IPS-15b (cell line): ENCODE data around the gene VBP1.
"Not testable (repeated sequence)": the region's sequence is repeated elsewhere in the genome, so short reads cannot be mapped to it uniquely, and the experiment has no call there.

ENCODE experiments used
- H3K27me3 ChIP-seq: one replicate; pipeline ENCODE4 v1.6.1; 2013; ENCODE audit warnings: low read length; ENCODE audit not compliant: control insufficient read depth, insufficient read depth
- H3K36me3 ChIP-seq: one replicate; pipeline ENCODE4 v1.6.1; 2013; ENCODE audit warnings: low read length; ENCODE audit not compliant: control insufficient read depth, insufficient read depth
- H3K4me1 ChIP-seq: one replicate; pipeline ENCODE4 v1.6.1; 2013; ENCODE audit warnings: mild to moderate bottlenecking, low read length; ENCODE audit not compliant: control insufficient read depth, insufficient read depth
- H3K4me3 ChIP-seq: one replicate; pipeline ENCODE4 v1.5.1; 2013; ENCODE audit warnings: low read depth, low read length
- H3K9ac ChIP-seq: one replicate; pipeline ENCODE4 v1.6.1; 2013; ENCODE audit warnings: low read depth, mild to moderate bottlenecking, low read length
- H3K9me3 ChIP-seq: one replicate; pipeline ENCODE4 v1.6.1; 2013; ENCODE audit warnings: mild to moderate bottlenecking, low read length; ENCODE audit not compliant: control insufficient read depth, insufficient read depth

VBP1 gene, protein sequence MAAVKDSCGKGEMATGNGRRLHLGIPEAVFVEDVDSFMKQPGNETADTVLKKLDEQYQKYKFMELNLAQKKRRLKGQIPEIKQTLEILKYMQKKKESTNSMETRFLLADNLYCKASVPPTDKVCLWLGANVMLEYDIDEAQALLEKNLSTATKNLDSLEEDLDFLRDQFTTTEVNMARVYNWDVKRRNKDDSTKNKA

DNA sequence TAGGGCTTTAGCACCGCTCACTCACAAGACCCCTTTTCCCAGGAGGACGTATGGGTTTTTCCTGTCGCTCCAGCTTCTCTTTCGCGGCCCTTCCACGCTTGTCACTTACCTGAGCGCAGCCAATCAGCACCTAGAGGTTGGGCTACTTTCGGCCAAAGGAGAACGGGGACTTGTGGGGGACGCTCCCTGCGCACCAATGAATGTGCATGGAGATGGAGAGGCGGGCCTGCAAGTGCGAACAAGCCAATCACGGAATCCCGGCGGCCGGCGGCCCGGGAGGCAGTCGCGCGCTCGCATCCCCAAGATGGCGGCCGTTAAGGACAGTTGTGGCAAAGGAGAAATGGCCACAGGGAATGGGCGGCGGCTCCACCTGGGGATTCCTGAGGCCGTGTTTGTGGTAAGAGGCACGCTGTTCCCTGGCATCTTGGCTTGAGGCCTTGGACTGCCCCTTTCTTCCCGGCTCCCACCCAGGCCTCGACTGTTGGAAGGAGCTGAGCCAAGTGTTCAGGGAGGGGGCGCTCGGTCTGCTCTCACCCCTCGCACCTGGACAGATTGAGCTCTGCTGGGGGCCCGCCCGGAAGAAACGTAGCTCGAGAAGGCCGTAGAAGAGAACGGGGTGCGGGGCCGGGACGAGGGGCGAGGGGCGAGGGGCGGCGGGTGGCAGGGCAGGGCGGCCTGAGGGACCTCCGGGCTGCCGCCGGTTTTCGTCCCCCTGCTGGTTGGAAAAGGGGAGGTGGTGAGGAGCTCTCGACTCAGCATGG is at the start of gene VBP1:
Gene VBP1, plus strand, starts transcription at position 282 of the 761 bp plus-strand sequence. Its CDS starts 23 bp downstream, at position 305.
- Histone ChIP-seq H3K27me3 (no peaks in the 10 kb centered on the region), H3K4me3 (peak within 1 kb of the TSS; percentile 72), H3K4me1 (peaks cover 5% of the 10 kb centered on the region), H3K9ac (peak within 1 kb of the TSS; percentile 67), H3K9me3 (peaks cover 3% of the 10 kb centered on the region), H3K36me3 (no peaks in the 10 kb centered on the region)

- Histone ChIP-seq H3K27me3 (no peaks in the 10 kb centered on the region), H3K9me3 (no peaks in the 10 kb centered on the region), H3K36me3 (no peaks in the 10 kb centered on the region), H3K4me1 (no peaks in the 10 kb centered on the region), H3K4me3 (no peak overlapping the region), H3K9ac (no peak overlapping the region)
These were observed 46.4 kb upstream of the VBP1 start for GRCh38 chrX:155169881-155170280.

- Histone ChIP-seq H3K9ac (no peak overlapping the region), H3K4me3 (no peak overlapping the region), H3K9me3 (no peaks in the 10 kb centered on the region), H3K4me1 (no peaks in the 10 kb centered on the region), H3K27me3 (no peaks in the 10 kb centered on the region), H3K36me3 (no peaks in the 10 kb centered on the region)
These were observed 36.8 kb upstream of the VBP1 start for GRCh38 chrX:155179346-155179997.

DNA sequence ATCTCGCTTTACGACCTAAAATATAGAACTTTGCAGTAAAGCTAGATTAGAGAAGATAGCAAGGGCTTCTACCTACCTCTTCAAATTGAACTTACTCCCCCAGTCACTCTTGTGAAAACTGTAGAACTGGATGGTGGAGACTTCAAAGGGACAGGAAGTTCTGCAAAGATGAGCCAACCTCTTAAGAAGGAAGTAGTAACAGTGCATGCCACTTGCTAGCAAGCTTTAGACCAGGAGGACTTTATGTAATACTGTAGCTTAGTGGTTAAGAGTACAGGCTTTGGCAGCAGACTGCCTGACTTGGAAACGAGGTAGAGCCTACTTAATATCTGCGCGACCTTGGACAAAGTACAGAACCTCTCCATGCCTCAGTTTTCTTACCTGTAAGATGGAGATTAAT is 27.5 kb upstream of the VBP1 start:
- Histone ChIP-seq H3K9ac (no peak overlapping the region), H3K36me3 (no peaks in the 10 kb centered on the region), H3K27me3 (no peaks in the 10 kb centered on the region), H3K4me1 (no peaks in the 10 kb centered on the region), H3K4me3 (no peak overlapping the region), H3K9me3 (no peaks in the 10 kb centered on the region)

DNA sequence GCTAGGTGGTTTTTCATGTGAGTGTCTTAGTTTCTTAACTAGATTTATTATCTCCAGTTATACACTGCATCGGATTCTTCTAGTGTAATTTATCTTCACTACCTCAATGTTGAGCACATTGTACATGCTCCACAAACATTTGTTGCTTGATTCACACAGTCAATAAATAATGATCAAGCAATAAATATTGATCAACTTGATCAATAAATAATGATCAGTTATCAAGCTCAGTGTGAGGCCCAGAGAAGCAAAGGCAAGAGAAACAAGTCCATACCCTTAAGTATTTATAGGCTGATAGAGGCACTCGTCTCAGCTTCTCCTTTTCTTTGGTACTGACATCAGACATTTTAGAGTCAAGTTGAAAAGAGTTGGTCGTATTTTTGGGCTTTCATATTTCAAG is 5.1 kb upstream of the VBP1 start:
- Histone ChIP-seq H3K4me1 (peaks cover 2% of the 10 kb centered on the region), H3K27me3 (no peaks in the 10 kb centered on the region), H3K4me3 (no peak overlapping the region), H3K36me3 (no peaks in the 10 kb centered on the region), H3K9ac (no peak overlapping the region), H3K9me3 (no peaks in the 10 kb centered on the region)

- no peaks in the 10 kb centered on the region for H3K36me3 ChIP-seq
- H3K9ac ChIP-seq = no peak overlapping the region
- H3K4me3 ChIP-seq = no peak overlapping the region
- no peaks in the 10 kb centered on the region for H3K9me3 ChIP-seq
- no peaks in the 10 kb centered on the region for H3K27me3 ChIP-seq
- H3K4me1 ChIP-seq = peaks cover 5% of the 10 kb centered on the region
These were observed 2.5 kb upstream of the VBP1 start for GRCh38 chrX:155213731-155214130.

- Histone ChIP-seq H3K4me3 (peak overlapping the region; percentile 56), H3K9ac (peak overlapping the region; percentile 24), H3K27me3 (no peaks in the 10 kb centered on the region), H3K9me3 (peaks cover 3% of the 10 kb centered on the region), H3K36me3 (no peaks in the 10 kb centered on the region), H3K4me1 (peaks cover 5% of the 10 kb centered on the region)
These were observed 649 bp upstream of the VBP1 start for GRCh38 chrX:155215443-155216178.

- Histone ChIP-seq H3K9ac (no peak overlapping the region), H3K36me3 (no peaks in the 10 kb centered on the region), H3K9me3 (peaks cover 3% of the 10 kb centered on the region), H3K4me1 (peaks cover 5% of the 10 kb centered on the region), H3K4me3 (peak overlapping the region; percentile 72), H3K27me3 (no peaks in the 10 kb centered on the region)
These were observed 730 bp downstream of the VBP1 start for GRCh38 chrX:155216940-155217440.

DNA sequence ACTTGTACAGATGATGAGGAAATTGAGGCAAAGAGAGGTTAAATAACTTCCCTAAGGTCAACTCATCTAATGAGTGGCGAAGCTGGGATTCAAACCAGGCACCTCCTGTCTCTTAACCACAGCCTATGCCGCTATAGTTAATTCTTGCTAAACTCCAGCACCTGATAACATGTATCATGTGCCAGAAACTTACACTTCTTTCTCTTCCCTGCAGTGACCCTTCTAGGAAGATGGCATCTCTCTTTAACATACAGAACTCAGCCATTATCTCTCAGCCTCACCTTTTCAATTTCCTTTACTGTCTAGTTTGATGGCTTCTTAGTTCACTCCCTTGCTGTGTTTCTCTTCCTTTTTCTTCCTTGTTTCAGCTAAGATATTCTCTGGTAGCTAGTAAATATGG is 2.5 kb downstream of the VBP1 start:
- Histone ChIP-seq H3K27me3 (no peaks in the 10 kb centered on the region), H3K4me1 (peaks cover 5% of the 10 kb centered on the region), H3K9me3 (peaks cover 3% of the 10 kb centered on the region), H3K9ac (no peak overlapping the region), H3K36me3 (no peaks in the 10 kb centered on the region), H3K4me3 (no peak overlapping the region)

DNA sequence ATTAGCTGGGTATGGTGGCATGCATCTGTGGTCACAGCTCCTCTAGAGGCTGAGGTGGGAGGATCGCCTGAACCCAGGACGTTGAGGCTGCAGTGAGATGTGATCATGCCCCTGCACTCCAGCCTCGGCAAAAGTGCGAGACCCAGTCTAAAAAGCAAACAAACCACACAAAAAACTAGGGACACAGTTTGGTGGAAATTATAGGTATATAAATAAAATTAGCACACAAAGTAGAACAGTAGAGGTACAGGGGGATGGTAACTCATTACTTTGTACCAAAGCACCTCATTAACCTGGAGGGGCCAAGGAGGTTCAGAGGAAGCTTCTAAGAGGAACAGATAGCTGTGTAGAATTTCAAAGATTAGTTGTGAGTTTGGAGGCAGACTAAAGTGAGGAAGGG is 5.1 kb downstream of the VBP1 start:
- no peaks in the 10 kb centered on the region for H3K36me3 ChIP-seq
- no peaks in the 10 kb centered on the region for H3K27me3 ChIP-seq
- H3K4me3 ChIP-seq = no peak overlapping the region
- peaks cover 3% of the 10 kb centered on the region for H3K4me1 ChIP-seq
- H3K9ac ChIP-seq = no peak overlapping the region
- H3K9me3 ChIP-seq = peaks cover 3% of the 10 kb centered on the region

DNA sequence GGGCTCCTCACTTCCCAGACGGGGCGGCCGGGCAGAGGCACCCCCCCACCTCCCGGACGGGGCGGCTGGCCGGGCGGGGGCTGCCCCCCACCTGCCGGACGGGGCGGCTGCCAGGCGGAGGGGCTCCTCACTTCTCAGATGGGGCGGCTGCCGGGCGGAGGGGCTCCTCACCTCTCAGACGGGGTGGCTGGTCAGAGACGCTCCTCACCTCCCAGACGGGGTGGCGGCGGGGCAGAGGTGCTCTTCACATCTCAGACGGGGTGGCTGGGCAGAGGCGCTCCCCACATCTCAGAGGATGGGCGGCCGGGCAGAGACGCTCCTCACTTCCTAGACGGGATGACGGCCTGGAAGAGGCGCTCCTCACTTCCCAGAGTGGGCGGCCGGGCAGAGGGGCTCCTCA is 7.5 kb downstream of the VBP1 start:
- not testable (repeated sequence) for H3K4me1 ChIP-seq, H3K9me3 ChIP-seq, H3K36me3 ChIP-seq, H3K27me3 ChIP-seq, H3K9ac ChIP-seq, H3K4me3 ChIP-seq
